GM18498 (cell line): ENCODE results near the gene VSX1.
A peak's percentile ranks its signal among the peaks of the same experiment; 100 is the strongest.

ENCODE experiments used
- ATAC-seq: cut with Tn5 transposase; IDR thresholded peaks from one replicate; pipeline ENCODE4 v1.9.1; 2021; ENCODE audit warnings: mild to moderate bottlenecking, moderate library complexity; ENCODE audit not compliant: unreplicated experiment

Gene VSX1

GRCh38 chr20:25042531-25043498 lies 39.1 kb downstream of the VSX1 start:
- peak; percentile 92 for ATAC-seq

- no peak for ATAC-seq
Measured at GRCh38 chr20:25041813-25042530, 40.0 kb downstream of the VSX1 start.

GRCh38 chr20:25040438-25040831 lies 41.5 kb downstream of the VSX1 start:
- ATAC-seq, result no peak

DNA sequence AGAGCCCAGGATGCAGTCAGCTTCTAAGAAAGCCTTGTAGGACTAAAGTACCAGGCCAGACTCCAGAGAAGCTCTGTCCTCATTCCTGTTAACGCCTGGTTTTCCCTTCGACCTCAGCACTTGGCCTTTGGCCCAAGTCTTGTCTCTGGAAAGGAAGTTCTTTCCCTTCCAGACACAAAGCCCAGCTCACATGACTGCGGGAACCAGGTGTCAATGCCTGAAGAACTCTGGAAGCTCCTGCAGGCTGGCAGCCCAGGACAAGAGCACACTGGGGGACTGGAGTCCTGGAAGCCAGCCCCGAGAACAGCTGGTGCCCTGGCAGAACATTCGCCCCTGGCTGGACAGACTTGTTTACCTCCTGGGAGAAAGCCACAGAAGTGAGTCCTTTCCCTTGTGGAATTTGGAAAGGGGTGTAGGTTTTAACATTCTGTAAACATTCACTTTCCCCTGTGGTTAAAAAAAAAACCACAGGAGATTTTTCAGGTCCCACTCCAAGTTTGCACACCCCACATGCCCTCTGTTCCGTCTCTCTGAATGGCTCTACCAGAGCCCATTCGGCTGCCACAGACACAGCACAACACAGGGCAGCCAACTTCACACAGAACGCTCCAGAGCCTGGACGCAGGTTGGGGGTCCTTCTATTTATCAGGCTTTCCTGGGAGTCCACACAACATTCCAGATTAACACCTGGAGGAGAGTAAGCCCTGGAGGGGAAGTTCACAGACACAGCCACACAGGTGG lies 42.1 kb downstream of the VSX1 start:
- ATAC-seq, result no peak

GRCh38 chr20:25038591-25039015 lies 43.3 kb downstream of the VSX1 start:
- no peak for ATAC-seq

DNA sequence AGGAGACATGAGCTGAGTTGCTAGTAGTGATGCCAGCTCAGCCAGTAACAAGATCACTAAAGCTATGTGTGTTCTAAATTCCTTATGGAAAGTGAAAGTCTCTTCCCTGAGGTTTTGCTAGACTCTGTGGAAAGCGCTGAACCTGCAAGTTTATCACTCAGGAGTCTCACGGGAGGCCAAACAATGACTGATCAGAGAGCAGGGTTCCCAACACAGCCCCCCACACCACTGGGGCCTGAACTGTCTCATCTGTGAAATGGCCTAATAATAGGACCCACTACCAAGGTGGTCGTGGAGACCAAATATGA lies 43.9 kb downstream of the VSX1 start:
- no peak for ATAC-seq

DNA sequence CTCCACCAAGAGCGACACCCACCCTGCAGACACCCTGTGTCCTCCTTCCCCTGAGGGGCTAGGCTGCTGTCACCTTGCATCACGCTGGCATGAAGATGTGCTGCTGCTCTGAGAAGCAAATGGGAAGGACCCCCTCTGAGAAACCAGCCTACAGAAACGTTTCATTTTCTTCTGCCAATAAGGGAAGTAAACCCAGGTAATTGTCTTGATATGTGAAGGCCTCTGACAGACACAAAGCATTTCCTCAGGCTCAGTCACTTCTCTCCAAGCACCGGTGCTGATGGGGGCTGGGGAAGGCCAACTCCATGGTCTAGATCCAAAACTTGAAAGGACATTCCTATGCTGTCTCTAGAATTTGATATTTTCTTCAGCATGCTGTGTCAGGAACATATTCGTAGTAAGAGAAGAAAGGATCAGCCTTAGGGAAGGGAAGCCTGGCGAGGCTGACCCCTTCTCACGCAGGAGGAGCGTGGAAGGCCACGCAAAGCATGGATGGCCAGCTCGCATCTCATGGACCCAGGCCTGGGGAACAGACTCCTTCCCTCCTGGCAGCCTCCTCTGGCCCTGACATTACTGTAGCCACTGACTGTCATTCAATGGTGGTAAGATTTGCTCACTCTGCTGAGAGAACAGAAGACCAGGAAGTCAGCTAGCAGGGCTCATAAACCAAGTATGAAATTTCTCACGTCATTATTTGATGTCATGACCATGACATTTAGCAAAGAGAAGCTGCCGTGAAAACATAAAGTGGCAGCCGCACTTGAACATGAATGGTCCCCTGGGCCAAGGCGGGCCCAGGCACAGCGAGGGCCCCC lies 44.4 kb downstream of the VSX1 start:
- ATAC-seq, result no peak

DNA sequence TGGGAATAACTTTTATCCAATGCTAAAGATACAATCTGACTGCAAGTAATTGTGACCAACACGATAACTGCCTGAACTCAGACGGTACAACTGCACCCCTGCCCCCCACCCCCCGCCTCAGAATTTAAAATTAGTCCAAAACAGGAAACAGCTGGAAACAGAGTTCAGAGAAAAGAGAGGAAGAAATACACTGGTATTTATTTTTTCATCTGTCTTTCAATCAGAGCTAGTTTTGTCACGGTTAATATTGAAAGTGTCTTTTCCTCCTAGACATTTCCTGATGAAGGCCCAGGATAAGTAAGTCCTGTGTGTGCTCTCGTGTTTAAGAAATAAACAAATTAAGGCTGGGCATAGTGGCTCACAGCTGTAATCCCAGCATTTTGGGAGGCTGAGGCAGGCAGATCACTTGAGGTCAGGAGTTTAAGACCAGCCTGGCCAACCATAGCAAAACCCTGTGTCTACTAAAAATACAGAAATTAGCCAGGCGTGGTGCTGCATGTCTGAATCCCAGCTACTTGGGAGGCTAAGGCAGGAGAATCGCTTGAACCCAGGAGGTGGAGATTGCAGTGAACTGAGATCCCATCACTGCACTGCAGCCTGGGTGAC lies 45.5 kb downstream of the VSX1 start:
- peak; percentile 18 for ATAC-seq

DNA sequence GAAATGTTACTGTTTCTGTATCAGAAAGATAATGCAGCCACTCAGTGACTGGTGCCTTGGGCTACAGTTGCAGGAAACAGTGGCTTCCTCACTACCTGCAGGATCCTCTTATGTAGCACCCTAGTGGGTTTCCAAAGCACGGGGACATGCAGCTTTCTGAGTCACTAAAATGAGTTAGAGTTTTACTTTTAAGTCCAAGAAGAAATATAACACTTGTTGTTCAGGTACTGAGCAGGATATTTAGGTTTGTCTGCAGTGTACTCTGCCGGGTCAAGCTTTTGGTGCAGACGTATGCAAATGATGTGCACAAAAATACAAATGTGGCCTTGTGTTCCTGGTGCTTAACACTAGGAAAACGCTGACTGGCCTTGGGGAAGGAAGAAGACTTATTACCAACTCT lies 46.0 kb downstream of the VSX1 start:
- peak; percentile 41 for ATAC-seq

DNA sequence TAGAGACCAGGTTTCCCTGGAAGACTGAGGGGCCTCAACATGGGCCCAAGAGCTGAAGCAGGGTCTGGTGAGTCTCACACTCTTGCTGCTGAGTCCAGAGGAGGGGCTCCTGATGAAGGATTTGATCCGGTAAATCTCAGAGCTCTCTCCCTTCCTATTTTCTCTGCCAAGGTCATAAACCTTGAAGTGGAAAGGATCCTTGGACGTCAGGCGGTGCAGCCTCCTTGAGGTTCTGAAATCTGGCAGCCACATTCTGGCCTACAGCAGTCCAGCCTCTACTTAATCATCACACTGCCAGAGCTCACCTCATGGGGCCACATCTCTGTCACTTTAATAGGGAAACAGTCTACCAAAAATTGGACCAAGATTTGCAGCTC lies 48.0 kb downstream of the VSX1 start:
- no peak for ATAC-seq

DNA sequence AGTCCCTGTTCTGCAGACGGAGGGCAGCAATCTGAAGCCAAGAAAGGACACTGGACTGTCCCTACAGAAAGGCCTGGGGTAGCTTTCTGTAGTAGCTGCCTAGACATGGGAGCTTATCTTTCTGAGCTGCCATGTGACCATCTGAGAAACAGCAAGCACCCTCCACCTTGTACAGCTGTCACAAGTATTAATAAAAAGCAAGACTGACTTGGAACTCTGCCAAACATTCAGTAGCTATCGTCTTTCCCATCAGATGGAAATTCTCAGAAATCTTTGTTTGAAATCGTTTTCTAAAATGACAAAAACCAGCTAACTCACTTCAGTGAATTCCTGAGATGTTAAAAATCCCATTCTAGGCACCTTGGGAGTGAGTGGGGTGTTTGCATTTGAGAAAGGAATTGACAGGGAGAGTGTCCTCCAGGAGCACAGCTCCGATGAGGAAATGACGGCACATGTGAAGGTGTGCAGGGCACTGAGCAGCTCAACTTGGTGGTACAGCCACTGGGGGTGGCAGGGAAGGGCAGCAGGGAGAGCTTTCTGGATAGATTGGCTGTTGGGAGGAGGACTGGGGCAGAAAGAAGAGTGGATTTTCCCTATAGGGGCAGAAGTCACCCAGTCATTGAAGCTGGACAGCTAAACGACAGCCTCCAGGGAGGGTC lies 48.5 kb downstream of the VSX1 start:
- ATAC-seq, result no peak

- no peak for ATAC-seq
Measured at GRCh38 chr20:25032478-25033264, 49.3 kb downstream of the VSX1 start.

DNA sequence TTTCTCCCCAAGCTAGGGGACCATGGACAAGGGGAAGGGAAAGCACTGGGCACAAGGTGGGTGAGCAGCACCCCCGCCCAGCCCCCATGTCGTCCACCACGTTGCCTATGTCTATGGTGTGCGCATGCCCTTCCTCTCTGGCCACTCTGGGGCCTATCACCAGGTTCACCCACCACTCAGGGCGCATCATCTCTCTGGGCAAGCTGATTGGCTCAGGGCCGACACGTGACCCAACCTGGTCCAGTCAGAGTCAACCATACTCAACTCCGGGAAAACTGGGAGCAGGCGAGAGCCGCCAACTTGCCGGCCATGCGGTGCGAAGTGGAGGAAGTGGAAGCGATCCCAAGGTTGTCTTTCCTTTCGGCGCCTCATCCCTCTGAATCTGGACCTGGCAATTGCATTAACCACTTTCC lies 49.9 kb downstream of the VSX1 start:
- no peak for ATAC-seq

DNA sequence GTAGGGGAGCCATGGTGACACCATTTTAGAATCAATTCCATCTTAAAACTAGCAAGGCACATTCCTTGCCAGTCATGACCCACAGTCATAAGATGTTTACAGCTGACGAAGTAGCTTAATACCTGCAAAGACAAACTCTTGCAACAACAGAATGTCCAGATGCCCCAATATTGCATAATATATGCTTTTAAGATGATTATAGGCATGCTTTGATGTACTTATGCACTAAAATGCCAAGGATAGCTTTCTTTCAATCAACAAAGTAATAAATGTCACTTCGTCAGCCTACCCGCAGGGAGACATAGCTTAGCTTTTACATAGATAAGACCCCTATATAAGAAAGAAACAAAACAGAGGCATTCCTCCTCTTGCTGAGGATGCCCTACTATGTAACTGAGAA lies 50.7 kb downstream of the VSX1 start:
- ATAC-seq, result no peak

DNA sequence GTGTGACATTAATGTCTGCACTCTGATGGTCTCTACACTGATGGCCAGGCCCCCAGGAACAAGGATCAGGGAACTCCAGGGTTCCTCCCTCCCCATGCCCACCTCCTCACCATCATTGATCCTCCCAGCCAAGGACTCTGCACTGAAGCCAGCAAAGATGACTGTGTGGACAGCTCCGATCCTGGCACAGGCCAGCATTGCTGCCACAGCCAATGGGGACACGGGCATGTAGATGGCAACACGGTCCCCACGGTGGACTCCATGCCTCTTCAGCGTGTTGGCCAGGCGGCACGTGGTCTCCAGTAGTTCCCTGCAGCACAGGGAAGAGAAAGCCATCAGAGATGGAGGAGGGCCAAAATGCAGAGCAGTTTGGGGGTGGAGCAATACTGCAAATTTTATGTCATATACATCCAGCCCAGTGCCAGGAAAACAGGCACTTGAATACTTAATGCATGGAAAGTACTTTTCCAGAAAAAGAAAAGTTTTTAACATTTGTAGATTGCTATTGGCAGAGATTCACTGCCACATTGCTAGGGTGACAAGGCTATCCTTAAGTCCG lies 51.2 kb downstream of the VSX1 start:
- no peak for ATAC-seq

GRCh38 chr20:25030007-25030648 lies 51.8 kb downstream of the VSX1 start:
- no peak for ATAC-seq

- ATAC-seq, result no peak
Measured at GRCh38 chr20:25025986-25026605, 55.8 kb downstream of the VSX1 start.
